ENCODE data around the gene DNM3. TPM values are rescaled to one million over a fixed set of nuclear protein-coding genes. Genes with fewer than 3 reads are reported as not detected.

DNM3 gene
- polyA plus RNA-seq, 1 of the 3 experiments (the other 2 are of a cell fraction): 0.43 TPM

GRCh38 chr1:172335377-172335776 lies 494.1 kb downstream of the DNM3 start (continued):
- TF ChIP-seq USF2 (IDR thresholded peaks at IDR 0.05; ENCODE audit: borderline replicate concordance, low read depth, low read length): no peak

- Histone ChIP-seq H3K79me2 (ENCODE audit: insufficient read depth) (no peaks in the 10 kb centered on the region), H4K20me1 (ENCODE audit: insufficient read depth) (no peaks in the 10 kb centered on the region), H2AFZ (ENCODE audit: low read depth) (no peak overlapping the region), H3K9me3 (no peaks in the 10 kb centered on the region), H3K27me3 (ENCODE audit: insufficient read depth) (no peaks in the 10 kb centered on the region), H3K9ac (no peak overlapping the region), H3K9me2 (no peaks in the 10 kb centered on the region), H3K4me3 (ENCODE audit: low read depth in 2 of 2, low read length in 1 of 2) (no peak overlapping the region), H3K36me3 (replicated peaks in 1 of 2; ENCODE audit: control insufficient read depth in 1 of 2, insufficient read depth in 2 of 2, low read length in 1 of 2) (no peaks in the 10 kb centered on the region), H3K4me1 (ENCODE audit: control insufficient read depth in 1 of 2, insufficient read depth in 2 of 2, low read depth in 1 of 2, low read length in 1 of 2) (peaks cover 4 to 12% of the 10 kb centered on the region in 2 experiments; a peak in 2 of 4 replicates), H3K27ac (ENCODE audit: low read depth in 2 of 2, low read length in 1 of 2) (no peak overlapping the region), H3K4me2 (no peak overlapping the region), H3F3A (replicated peaks; ENCODE audit: insufficient read depth) (peaks cover 13% of the 10 kb centered on the region)
- WGBS (ENCODE audit: low lambda C conversion rate): 73% methylated on average over 4 of the region's 4 CpGs
- TF ChIP-seq RXRA (IDR thresholded peaks at IDR 0.05; ENCODE audit: borderline replicate concordance, low read depth): no peak
- TF ChIP-seq SMC3 (IDR thresholded peaks at IDR 0.05; ENCODE audit: low read depth, low read length): no peak
- TF ChIP-seq IRF3 (IDR thresholded peaks at IDR 0.05; ENCODE audit: low read depth, low read length): no peak
- no peak for TF ChIP-seq NRF1 (IDR thresholded peaks at IDR 0.05; ENCODE audit: low read depth, low read length)
- no peak for TF ChIP-seq EP300 (IDR thresholded peaks at IDR 0.05; ENCODE audit: borderline replicate concordance in 1 of 2, low read depth in 1 of 2, low read length in 1 of 2)
- no peak for TF ChIP-seq RFX5 (IDR thresholded peaks at IDR 0.05; ENCODE audit: low read length)
- TF ChIP-seq TAF1 (IDR thresholded peaks at IDR 0.05; ENCODE audit: borderline replicate concordance, low read depth, low read length): no peak
- TF ChIP-seq EZH2phosphoT487 (IDR thresholded peaks at IDR 0.05; ENCODE audit: borderline replicate concordance, low read depth): no peak
- no peak for TF ChIP-seq TEAD4 (IDR thresholded peaks at IDR 0.05; ENCODE audit: borderline replicate concordance, insufficient read depth)
- no peak for TF ChIP-seq USF1 (IDR thresholded peaks at IDR 0.05; ENCODE audit: borderline replicate concordance, low read depth)
- no peak for DNase-seq
- POLR2A ChIA-PET: no interaction called here
- CTCF ChIA-PET: interaction anchor here (0.7 to 1.4 kb wide), 2 partner anchors 61 to 71 kb away, joined by 3 to 5 read pairs; no protein-coding TSS in a partner anchor
Measured at GRCh38 chr1:172338295-172338735, 497.0 kb downstream of the DNM3 start.

- Histone ChIP-seq H3K9me3 (no peaks in the 10 kb centered on the region), H3K79me2 (ENCODE audit: insufficient read depth) (no peaks in the 10 kb centered on the region), H3K36me3 (replicated peaks in 1 of 2; ENCODE audit: control insufficient read depth in 1 of 2, insufficient read depth in 2 of 2, low read length in 1 of 2) (no peaks in the 10 kb centered on the region), H3K4me2 (no peak overlapping the region), H3K27ac (ENCODE audit: low read depth in 2 of 2, low read length in 1 of 2) (no peak overlapping the region), H3F3A (replicated peaks; ENCODE audit: insufficient read depth) (peaks cover 28% of the 10 kb centered on the region), H3K4me1 (ENCODE audit: control insufficient read depth in 1 of 2, insufficient read depth in 2 of 2, low read depth in 1 of 2, low read length in 1 of 2) (peaks cover 9 to 20% of the 10 kb centered on the region in 2 experiments; a peak in 3 of 4 replicates), H3K4me3 (ENCODE audit: low read depth in 2 of 2, low read length in 1 of 2) (no peak overlapping the region), H3K9ac (no peak overlapping the region), H4K20me1 (ENCODE audit: insufficient read depth) (no peaks in the 10 kb centered on the region), H2AFZ (ENCODE audit: low read depth) (no peak overlapping the region), H3K9me2 (no peaks in the 10 kb centered on the region), H3K27me3 (ENCODE audit: insufficient read depth) (no peaks in the 10 kb centered on the region)
- DNase-seq: no peak
- TF ChIP-seq YY1 (IDR thresholded peaks at IDR 0.05; ENCODE audit: low read depth): no peak
- TF ChIP-seq TCF12 (IDR thresholded peaks at IDR 0.05): no peak
- no peak for TF ChIP-seq RXRA (IDR thresholded peaks at IDR 0.05; ENCODE audit: borderline replicate concordance, low read depth)
- no peak for TF ChIP-seq CTCF (IDR thresholded peaks at IDR 0.05)
- no peak for TF ChIP-seq GABPA (IDR thresholded peaks at IDR 0.05; ENCODE audit: low read depth)
- ChIA-PET CTCF (no interaction called here), POLR2A (no interaction called here)
Measured at GRCh38 chr1:172339842-172340241, 498.5 kb downstream of the DNM3 start.
